H9 (cell line): ENCODE results near the gene HS3ST3B1. TPM values are rescaled to one million over a fixed set of nuclear protein-coding genes. Genes with fewer than 3 reads are reported as not detected.

ENCODE experiments used
- DNase-seq: peaks from one replicate; pipeline ENCODE4 v3.0.0-alpha.2; 2017
- H2AFZ ChIP-seq: one replicate; pipeline ENCODE4 v1.6.1; 2013; ENCODE audit warnings: mild to moderate bottlenecking, low read length, control low read depth, moderate library complexity
- H2AK5ac ChIP-seq: 2 replicates; pipeline ENCODE4 v1.6.1; 2013; ENCODE audit warnings: low read length, control low read depth, mixed read lengths; ENCODE audit not compliant: insufficient read length
- H2BK120ac ChIP-seq: one replicate; pipeline ENCODE4 v1.6.1; 2013; ENCODE audit warnings: low read depth, mild to moderate bottlenecking, low read length, control low read depth, inconsistent platforms; ENCODE audit not compliant: poor library complexity, severe bottlenecking
- H2BK12ac ChIP-seq: 2 replicates; pipeline ENCODE4 v1.6.1; 2013; ENCODE audit warnings: low read length, control low read depth, mixed read lengths, low read depth; ENCODE audit not compliant: insufficient read length
- H2BK15ac ChIP-seq: 2 replicates; pipeline ENCODE4 v1.6.1; 2013; ENCODE audit warnings: low read depth, low read length, control low read depth
- H2BK20ac ChIP-seq: one replicate; pipeline ENCODE4 v1.6.1; 2013; ENCODE audit warnings: low read depth, mild to moderate bottlenecking, low read length, control low read depth, inconsistent platforms; ENCODE audit not compliant: poor library complexity, severe bottlenecking
- H2BK5ac ChIP-seq: 2 replicates; pipeline ENCODE4 v1.6.1; 2013; ENCODE audit warnings: low read length, control low read depth, mixed read lengths; ENCODE audit not compliant: insufficient read length
- H3K14ac ChIP-seq: 2 replicates; pipeline ENCODE4 v1.6.1; 2013; ENCODE audit warnings: low read length, control low read depth; ENCODE audit not compliant: insufficient read depth
- H3K18ac ChIP-seq: 2 replicates; pipeline ENCODE4 v1.6.1; 2013; ENCODE audit warnings: low read depth, mild to moderate bottlenecking, mixed read lengths, low read length, control low read depth; ENCODE audit not compliant: insufficient read length
- H3K23ac ChIP-seq: 2 replicates; pipeline ENCODE4 v1.6.1; 2013; ENCODE audit warnings: low read length, control low read depth, mixed read lengths, low read depth; ENCODE audit not compliant: insufficient read length
- H3K23me2 ChIP-seq: 2 replicates; pipeline ENCODE4 v1.6.1; 2013; ENCODE audit warnings: low read depth, mild to moderate bottlenecking, mixed read lengths, low read length, control low read depth; ENCODE audit not compliant: insufficient read length, poor library complexity, severe bottlenecking
- H3K27ac ChIP-seq: 2 replicates; pipeline ENCODE4 v1.5.1; 2013; ENCODE audit warnings: low read length, control low read depth, mixed read lengths, low read depth; ENCODE audit not compliant: insufficient read length
- H3K27me3 ChIP-seq: 2 replicates; pipeline ENCODE4 v1.6.1; 2013; ENCODE audit warnings: low read length, control low read depth, inconsistent platforms; ENCODE audit not compliant: insufficient read depth
- H3K4ac ChIP-seq: 2 replicates; pipeline ENCODE4 v1.6.1; 2013; ENCODE audit warnings: low read depth, mild to moderate bottlenecking, control low read depth, inconsistent platforms, low read length, moderate library complexity
- H3K4me1 ChIP-seq: 2 replicates; pipeline ENCODE4 v1.6.1; 2013; ENCODE audit warnings: low read length, control low read depth, inconsistent platforms; ENCODE audit not compliant: insufficient read depth
- H3K4me2 ChIP-seq: 2 replicates; pipeline ENCODE4 v1.6.1; 2013; ENCODE audit warnings: low read length, control low read depth, mixed read lengths; ENCODE audit not compliant: insufficient read length, insufficient read depth
- H3K56ac ChIP-seq: 2 replicates; pipeline ENCODE4 v1.6.1; 2013; ENCODE audit warnings: low read depth, mild to moderate bottlenecking, mixed read lengths, low read length, control low read depth; ENCODE audit not compliant: insufficient read length
- H3K79me1 ChIP-seq: 2 replicates; pipeline ENCODE4 v1.6.1; 2013; ENCODE audit warnings: low read depth, mild to moderate bottlenecking, moderate library complexity, low read length, control low read depth, inconsistent platforms; ENCODE audit not compliant: insufficient read depth, poor library complexity, severe bottlenecking
- H3K79me2 ChIP-seq: 2 replicates; pipeline ENCODE4 v1.6.1; 2013; ENCODE audit warnings: low read length, control low read depth, inconsistent platforms; ENCODE audit not compliant: insufficient read depth
- H3K9ac ChIP-seq: 2 replicates; pipeline ENCODE4 v1.6.1; 2013; ENCODE audit warnings: low read length, control low read depth, mixed read lengths; ENCODE audit not compliant: insufficient read length; ENCODE audit errors: extremely low read depth
- H3K9me3 ChIP-seq: one replicate; pipeline ENCODE4 v1.6.1; 2013; ENCODE audit warnings: low read depth, low read length, inconsistent platforms; ENCODE audit not compliant: control insufficient read depth
- H3T11ph ChIP-seq: one replicate; pipeline ENCODE4 v1.6.1; 2013; ENCODE audit warnings: mild to moderate bottlenecking, low read length, control low read depth, inconsistent platforms
- H4K20me1 ChIP-seq: one replicate; pipeline ENCODE4 v1.6.1; 2013; ENCODE audit not compliant: control insufficient read depth, insufficient read length, insufficient read depth
- H4K5ac ChIP-seq: 2 replicates; pipeline ENCODE4 v1.6.1; 2013; ENCODE audit warnings: low read depth, mild to moderate bottlenecking, mixed read lengths, low read length, control low read depth; ENCODE audit not compliant: insufficient read length
- H4K8ac ChIP-seq: replicated peaks from 2 replicates; pipeline ENCODE4 v1.6.1; 2013; ENCODE audit warnings: low read length, control low read depth, mixed read lengths, low read depth; ENCODE audit not compliant: insufficient read length
- H4K91ac ChIP-seq: 2 replicates; pipeline ENCODE4 v1.6.1; 2013; ENCODE audit warnings: low read depth, mild to moderate bottlenecking, moderate library complexity, mixed read lengths, low read length, control low read depth; ENCODE audit not compliant: insufficient read length
- H3K27ac Mint-ChIP-seq, 3 experiments: 2 replicates in 2 of 3; 3 replicates in 1 of 3; pipeline ENCODE4 v1.8.0; 2020 to 2021; ENCODE audit warnings: mixed read lengths in 3 of 3, mild to moderate bottlenecking in 1 of 3, moderate library complexity in 1 of 3
- H3K27me3 Mint-ChIP-seq: 2 replicates; pipeline ENCODE4 v1.8.0; 2021; ENCODE audit warnings: low read depth, mild to moderate bottlenecking, moderate library complexity, mixed read lengths
- H3K36me3 Mint-ChIP-seq, 3 experiments: 2 replicates in 2 of 3; 3 replicates in 1 of 3; pipeline ENCODE4 v1.8.0; 2020 to 2021; ENCODE audit warnings: low read depth in 3 of 3, mixed read lengths in 3 of 3; ENCODE audit not compliant: insufficient read depth in 1 of 3
- H3K4me1 Mint-ChIP-seq, 2 experiments: 2 replicates each; pipeline ENCODE4 v1.8.0; 2020; ENCODE audit warnings: mixed read lengths in 2 of 2
- H3K4me3 Mint-ChIP-seq, 2 experiments: 2 replicates in 1 of 2; 3 replicates in 1 of 2; pipeline ENCODE4 v1.8.0; 2020 to 2021; ENCODE audit warnings: mild to moderate bottlenecking in 2 of 2, mixed read lengths in 2 of 2, moderate library complexity in 1 of 2
- H3K9me3 Mint-ChIP-seq, 2 experiments: 2 replicates in 1 of 2; 3 replicates in 1 of 2; pipeline ENCODE4 v1.8.0; 2020; ENCODE audit warnings: mild to moderate bottlenecking in 2 of 2, mixed read lengths in 2 of 2, moderate library complexity in 1 of 2
- WGBS: extraction: QIAGEN DNeasy Blood & Tissue Kit; methylation state at CpG from one replicate; pipeline ENCODE4 v1.1.7; 2013; ENCODE audit warnings: missing lambda C conversion rate, low lambda C conversion rate, mixed read lengths; ENCODE audit not compliant: insufficient read length; ENCODE audit errors: extremely low coverage; 5-methylcytosine and 5-hydroxymethylcytosine counted together
- total RNA-seq: library from RNA; stranded (reverse); gene quantifications from 2 replicates; pipeline ENCODE4 v1.2.1, GENCODE V29; 2021
- TF ChIP-seq, protein P1 (sequence below): fragments of 200-600 bp; sonication (generic); conservative IDR thresholded peaks from 3 replicates; pipeline ENCODE4 v1.8.0; 2021; ENCODE audit warnings: antibody characterized with exemption, mild to moderate bottlenecking

Gene HS3ST3B1
- total RNA-seq, 1 experiment from 2014 or later: 2.8 TPM

DNA sequence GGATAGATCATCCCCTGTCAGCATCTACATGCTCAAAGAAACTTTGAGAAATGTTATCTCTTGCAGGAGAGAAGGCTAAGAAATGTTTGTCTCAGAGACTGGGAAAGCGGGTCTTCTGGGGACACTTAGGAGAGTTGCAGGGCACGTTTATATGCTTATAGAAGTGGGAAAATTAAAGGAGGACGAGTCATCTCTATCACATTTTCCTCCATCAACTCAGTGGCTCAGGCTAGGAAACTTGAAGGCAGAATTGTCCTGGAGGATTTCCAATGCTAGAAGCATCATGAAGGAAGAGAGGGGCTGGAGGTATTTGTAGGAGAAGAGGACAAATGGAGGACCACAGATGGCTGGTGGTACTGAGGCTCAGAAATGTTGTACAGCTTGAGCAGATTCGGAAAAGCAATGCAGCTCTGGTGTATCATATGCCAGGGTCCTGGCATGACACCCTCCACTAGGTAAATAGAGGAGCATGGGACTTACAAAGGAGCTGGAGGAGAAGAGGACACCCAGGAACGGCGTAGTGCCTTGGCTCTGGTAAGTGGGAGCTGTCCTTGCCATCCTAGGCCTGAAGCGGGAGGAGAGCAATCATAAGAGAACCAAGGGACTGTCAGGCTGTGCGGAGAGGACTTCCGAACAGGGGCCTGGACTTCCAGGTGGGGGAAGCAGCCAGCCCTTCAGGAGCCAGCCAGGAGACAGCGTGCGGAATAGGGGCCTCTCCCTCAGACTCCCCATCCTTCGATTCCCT, 4.5 kb upstream of the HS3ST3B1 start:
- no peak overlapping the region for H2BK12ac ChIP-seq
- H3K4me3 Mint-ChIP-seq: peak overlapping the region; percentile 38 to 77
- DNase-seq: peak; percentile 47
- no peak overlapping the region for H3K56ac ChIP-seq
- no peak overlapping the region for H2BK120ac ChIP-seq
- H2BK15ac ChIP-seq: no peak overlapping the region
- no peak overlapping the region for H2BK20ac ChIP-seq
- no peak overlapping the region for H2AK5ac ChIP-seq
- H3T11ph ChIP-seq: no peak overlapping the region
- H3K4me1 ChIP-seq: no peaks in the 10 kb centered on the region
- no peak overlapping the region for H3K27ac ChIP-seq
- peaks cover 19% of the 10 kb centered on the region for H3K23me2 ChIP-seq
- H3K14ac ChIP-seq: no peak overlapping the region
- WGBS: no CpG with 5 or more reads among the region's 12 CpGs
- no peak overlapping the region for H4K8ac ChIP-seq
- H3K9me3 ChIP-seq: no peaks in the 10 kb centered on the region
- no peak overlapping the region for H2AFZ ChIP-seq
- no peak overlapping the region for H2BK5ac ChIP-seq
- no peaks in the 10 kb centered on the region for H4K20me1 ChIP-seq
- no peak overlapping the region for H3K23ac ChIP-seq
- TF ChIP-seq, protein P1, sequence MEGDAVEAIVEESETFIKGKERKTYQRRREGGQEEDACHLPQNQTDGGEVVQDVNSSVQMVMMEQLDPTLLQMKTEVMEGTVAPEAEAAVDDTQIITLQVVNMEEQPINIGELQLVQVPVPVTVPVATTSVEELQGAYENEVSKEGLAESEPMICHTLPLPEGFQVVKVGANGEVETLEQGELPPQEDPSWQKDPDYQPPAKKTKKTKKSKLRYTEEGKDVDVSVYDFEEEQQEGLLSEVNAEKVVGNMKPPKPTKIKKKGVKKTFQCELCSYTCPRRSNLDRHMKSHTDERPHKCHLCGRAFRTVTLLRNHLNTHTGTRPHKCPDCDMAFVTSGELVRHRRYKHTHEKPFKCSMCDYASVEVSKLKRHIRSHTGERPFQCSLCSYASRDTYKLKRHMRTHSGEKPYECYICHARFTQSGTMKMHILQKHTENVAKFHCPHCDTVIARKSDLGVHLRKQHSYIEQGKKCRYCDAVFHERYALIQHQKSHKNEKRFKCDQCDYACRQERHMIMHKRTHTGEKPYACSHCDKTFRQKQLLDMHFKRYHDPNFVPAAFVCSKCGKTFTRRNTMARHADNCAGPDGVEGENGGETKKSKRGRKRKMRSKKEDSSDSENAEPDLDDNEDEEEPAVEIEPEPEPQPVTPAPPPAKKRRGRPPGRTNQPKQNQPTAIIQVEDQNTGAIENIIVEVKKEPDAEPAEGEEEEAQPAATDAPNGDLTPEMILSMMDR: no peak
- no peak overlapping the region for H3K9ac ChIP-seq
- H4K5ac ChIP-seq: no peak overlapping the region
- no peak overlapping the region for H3K4ac ChIP-seq
- peaks cover 33 to 38% of the 10 kb centered on the region in 2 experiments for H3K4me1 Mint-ChIP-seq
- H3K79me2 ChIP-seq: no peaks in the 10 kb centered on the region
- H3K18ac ChIP-seq: no peak overlapping the region
- H3K4me2 ChIP-seq: peak overlapping the region; percentile 94
- no peaks in the 10 kb centered on the region; a peak in 1 of 7 replicates for H3K36me3 Mint-ChIP-seq
- H3K79me1 ChIP-seq: no peaks in the 10 kb centered on the region
- H4K91ac ChIP-seq: no peak overlapping the region
- H3K27ac Mint-ChIP-seq: no peak overlapping the region
- H3K9me3 Mint-ChIP-seq: peaks cover 2 to 3% of the 10 kb centered on the region in 2 experiments; a peak in 2 of 5 replicates
- peaks cover 79% of the 10 kb centered on the region for H3K27me3 Mint-ChIP-seq
- H3K27me3 ChIP-seq: peaks cover 44% of the 10 kb centered on the region
